ENCODE measurements around the gene PCK2.

The PCK2 gene

DNA sequence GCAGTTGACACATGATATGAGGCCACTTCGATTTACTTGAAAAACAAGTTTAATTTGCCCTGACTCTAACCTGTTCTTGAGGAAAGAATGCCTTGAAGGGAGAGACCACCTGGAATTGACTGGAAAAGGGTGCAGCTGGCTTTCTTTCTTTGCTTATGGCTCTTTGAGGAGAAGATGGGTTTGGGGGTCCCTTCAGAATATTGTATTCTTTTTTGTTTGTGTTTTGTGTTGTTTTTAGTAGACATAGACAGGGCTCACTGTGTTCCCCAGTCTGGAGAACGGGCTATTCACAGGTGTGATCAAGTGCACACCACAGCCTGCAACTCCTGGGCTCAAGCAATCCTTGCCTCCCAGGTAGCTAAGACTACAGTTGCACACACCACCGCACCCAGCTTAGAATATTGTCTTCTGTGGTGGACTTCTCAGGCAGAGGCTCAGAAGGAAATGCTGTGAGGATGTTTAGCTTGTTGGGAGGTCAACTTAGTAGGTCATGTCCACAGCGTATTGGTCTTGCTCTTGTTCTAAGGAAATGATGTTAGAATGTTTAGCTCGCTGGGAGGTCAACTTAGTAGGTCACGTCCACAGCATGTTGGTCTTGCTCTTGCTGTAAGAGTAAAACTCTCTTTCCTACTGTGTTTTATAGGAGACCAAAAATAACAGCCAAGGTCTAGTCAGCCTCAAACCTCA is 22.2 kb downstream of the PCK2 start:
- DNase-seq (ENCODE audit: low spot score) = no peak

DNA sequence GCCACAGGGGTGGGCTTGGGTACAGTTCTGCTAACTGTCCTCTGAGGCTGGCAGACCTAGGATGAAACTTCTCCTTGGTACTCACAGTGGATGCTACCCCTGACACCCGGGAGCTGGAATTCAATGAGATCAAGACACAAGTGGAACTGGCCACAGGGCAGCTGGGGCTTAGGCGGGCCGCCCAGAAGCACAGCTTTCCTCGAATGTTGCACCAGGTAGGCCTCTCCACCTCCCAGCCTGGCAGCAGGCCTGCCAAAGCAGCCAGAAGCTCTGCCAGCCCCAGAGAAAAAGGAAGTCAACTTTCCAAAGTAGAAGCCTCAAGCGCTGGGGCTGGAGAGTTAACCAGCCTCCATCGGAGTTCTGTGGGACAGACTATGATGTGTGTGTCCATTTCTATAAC is 23.1 kb downstream of the PCK2 start:
- no peak for DNase-seq (ENCODE audit: low spot score)

DNA sequence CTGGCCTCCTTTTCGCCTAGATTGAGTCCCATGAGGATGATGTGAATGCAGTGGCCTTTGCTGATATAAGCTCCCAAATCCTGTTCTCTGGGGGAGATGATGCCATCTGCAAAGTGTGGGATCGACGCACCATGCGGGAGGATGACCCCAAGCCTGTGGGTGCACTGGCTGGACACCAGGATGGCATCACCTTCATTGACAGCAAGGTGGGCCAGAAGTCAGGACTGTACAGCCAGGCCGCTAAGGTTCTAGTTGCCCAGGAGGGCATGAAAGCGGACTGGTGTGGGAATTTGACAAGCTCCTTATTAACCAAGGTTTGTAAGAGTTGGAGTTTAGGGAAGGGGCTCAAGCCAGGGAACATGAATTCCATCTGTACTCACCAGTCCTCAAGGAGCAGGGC is 25.6 kb downstream of the PCK2 start:
- DNase-seq (ENCODE audit: low spot score) = no peak

DNA sequence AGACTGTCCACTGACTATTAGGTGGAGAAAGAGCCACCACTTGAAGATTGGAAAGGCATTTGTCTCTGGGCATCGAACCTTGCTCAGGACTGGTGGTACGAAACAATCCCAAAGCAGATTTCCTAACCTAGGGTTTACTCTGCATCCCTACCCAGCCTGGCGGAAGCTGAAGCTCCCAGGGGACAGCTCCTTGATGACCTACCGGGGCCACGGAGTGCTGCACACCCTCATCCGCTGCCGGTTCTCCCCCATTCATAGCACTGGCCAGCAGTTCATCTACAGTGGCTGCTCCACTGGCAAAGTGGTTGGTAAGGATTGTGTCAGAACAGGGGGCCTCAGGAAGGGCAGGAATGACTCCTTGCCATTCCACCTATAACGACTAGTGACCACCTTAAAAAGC is 27.1 kb downstream of the PCK2 start:
- DNase-seq (ENCODE audit: low spot score) = no peak

DNA sequence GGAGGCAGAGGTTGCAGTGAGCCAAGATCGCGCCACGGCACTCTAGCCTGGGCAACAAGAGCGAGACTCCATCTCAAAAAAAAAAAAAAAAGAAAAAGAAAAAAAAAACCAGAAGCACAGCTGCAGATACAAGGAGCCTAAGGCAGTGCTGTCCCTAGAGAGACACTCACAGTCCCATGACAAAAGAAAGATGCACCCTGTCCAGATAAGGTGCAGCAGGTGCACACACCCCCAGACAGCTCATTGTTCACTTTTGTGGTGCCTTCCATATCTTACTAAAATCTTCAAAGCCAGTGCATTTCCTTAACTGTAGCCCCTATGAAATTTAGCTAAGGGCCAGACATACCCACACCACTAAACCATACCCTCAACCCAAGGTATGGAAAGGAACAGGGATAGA is 28.3 kb downstream of the PCK2 start:
- DNase-seq (ENCODE audit: low spot score) = no peak

DNA sequence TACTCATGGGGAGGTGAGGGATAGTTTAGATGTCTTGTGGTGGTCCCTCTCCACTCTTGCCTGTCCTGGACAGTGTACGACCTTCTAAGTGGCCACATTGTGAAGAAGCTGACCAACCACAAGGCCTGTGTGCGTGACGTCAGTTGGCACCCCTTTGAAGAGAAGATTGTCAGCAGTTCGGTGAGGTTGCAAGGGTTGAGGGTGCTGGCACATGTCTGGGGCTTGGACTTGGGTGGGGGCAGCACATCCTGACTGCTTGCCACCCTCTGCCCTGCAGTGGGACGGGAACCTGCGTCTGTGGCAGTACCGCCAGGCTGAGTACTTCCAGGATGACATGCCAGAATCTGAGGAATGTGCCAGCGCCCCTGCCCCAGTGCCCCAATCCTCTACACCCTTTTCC is 28.8 kb downstream of the PCK2 start:
- DNase-seq (ENCODE audit: low spot score) = no peak

DNA sequence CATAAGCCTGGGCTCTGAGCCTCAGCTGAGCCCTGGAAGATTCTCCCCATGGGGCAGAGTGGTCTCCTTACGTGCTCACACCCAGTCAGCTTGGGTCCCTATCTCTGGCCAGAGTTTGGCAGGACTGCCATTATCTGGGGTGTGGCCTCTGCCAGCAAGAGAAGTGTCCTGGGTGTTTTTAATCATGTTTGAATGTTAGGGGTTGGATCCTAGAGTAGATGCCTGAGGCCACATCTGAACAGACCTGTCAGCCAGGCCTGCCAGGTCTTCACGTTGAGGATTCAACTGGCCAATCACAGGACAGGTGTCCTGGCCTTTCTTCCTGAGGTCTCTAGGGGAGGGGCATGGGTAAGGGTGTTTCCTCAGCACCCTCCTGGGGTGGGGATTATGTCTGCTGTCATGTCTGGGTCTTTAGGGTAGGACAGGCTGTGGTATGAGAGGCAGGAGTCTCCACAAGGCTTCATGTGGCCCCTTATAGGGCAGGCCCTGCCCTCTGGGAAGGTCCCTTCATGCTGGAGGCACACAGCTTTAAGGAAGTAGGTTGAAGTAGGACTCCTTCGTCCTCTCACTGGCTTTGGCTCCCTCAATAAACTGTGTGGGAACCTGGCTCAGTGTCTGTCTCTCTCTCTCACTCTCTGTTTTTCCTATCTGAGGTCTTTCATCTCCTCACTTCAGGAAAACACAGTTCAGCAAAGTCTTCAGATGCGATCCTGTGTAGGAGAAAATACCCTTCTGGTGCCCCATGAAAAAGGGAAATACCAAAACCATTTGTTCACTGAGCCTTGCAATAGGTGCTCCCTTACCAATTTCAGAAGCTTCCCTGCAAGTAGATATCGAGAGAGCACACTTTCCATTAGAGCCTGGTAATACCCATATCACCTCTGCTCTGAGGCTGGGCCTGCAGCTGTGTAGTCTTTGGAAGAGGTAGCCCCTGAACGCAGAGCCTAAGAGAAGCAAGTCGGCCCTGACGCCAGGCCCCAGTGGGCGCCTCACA is 29.6 kb downstream of the PCK2 start:
- DNase-seq (ENCODE audit: low spot score) = no peak

DNA sequence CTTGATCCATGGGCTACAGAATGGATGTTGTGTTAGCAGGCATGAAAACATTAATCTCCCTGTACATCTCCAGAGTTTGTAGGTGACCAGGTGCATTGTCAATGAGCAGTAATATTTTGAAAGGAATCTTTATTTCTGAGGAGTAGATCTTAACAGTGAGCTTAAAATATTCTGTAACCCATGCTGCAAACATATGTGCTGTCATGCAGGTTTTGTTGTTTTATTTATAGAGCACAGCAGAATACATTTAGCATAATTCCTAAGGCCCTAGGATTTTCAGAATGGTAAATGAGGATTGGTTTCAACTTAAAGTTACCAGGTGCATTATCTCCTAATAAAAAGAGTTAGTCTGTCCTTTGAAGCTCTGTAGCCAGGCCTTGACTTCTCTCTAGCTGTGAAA is 32.8 kb downstream of the PCK2 start:
- DNase-seq (ENCODE audit: low spot score) = no peak

DNA sequence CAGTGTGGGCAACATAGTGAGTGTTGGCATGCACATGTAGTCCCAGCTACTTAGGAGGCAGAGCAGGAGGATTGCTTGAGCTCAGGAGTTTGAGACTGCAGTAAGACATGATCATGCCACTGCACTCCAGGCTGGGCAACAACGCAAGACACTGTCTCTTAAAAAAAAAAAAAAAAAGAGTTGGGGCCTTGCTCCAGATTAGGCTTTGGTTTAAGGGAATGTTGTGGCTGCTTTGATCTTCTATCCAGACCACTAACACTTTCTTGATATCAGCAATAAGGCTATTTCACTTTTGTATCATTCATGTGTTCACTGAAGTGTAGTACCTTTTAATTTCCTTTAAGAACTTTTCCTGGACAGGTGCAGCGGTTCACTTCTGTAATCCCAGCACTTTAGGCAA is 33.6 kb downstream of the PCK2 start:
- no peak for DNase-seq (ENCODE audit: low spot score)

DNA sequence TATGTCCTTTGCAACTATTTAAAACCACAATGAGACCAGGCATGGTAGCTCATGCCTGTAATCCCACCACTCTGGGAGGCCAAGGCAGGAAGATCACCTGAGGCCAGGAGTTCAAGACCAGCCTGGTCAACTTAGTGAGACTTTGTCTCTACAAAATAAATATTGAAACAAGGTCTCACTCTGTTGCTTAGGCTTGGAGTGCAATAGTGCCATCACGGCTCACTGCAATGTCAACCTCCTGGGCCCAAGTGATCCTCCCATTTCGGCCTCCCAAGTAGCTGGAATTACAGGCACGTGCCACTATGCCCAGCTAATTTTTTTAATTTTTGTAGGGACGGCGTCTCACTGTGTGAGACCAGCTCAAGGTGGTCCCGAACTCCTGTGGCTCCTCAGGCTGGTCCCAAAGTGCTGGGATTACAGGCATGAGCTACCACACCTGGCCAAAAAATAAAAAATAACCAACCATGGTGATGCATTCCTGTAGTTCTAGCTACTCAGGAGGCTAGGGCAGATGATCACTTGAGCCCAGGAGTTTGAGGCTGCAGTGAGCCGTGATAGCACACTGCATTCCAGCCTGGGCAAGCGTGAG is 35.4 kb downstream of the PCK2 start:
- DNase-seq (ENCODE audit: low spot score) = no peak

DNA sequence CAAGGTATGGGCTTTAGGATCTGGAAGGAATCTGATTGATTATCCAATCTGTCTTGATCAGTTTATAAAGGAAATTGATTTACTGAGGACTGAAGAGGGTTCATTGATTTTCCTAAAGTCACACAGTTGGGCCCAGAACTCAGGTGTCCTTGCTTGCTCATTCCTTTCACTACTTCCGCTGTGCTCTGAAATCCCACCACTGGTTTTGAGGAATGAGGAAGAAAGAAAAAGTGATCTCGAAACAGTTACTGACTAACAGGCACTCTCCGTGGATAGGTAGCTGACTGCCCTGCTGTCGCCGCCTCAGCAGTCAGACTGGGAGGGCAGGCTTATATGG is 36.2 kb downstream of the PCK2 start, which contains the start of gene FITM1:
FITM1 (plus strand) TSS at position 280 of the 337 bp plus-strand sequence. CDS start 905 bp downstream, outside the sequence.
- no peak for DNase-seq (ENCODE audit: low spot score)

DNA sequence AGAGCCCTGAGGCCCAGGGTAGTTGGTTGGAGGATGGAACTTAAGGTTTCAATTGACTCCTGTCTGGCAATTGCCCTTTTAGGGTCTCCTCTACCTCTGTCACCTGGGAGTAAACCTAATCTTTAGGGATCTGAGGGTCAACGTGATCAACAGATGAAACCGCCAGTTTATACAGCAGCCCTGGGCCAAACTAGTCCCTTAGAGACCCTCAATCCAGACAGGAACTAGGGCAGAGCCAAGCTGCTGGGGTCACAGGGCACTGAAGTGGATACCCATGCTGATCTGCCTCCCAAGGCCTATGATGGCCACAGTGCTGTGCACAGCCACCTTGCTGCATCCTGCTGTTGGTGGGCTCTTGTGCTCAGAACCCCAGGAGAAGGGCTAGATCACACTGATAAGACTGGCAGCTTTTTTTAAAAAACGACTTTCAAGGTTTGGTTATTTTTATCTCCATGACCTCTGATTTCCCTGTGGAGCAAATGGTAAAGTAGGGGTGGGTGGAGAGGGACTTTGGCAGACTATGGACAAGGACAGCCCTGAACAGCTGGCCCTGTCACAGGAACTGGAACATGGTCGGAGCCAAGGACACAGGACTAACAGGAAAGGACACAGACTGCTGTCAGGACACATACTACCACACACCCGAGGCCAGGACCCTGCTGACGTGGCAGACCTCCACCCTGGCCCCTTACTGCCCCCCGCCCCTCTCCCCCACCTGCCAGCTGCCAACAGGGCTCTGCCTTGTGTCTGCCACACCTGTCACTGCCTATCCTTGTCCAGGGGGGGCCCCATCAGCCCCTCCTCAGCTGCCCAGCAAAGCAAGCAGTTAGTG is 36.8 kb downstream of the PCK2 start:
- DNase-seq (ENCODE audit: low spot score) = no peak

DNA sequence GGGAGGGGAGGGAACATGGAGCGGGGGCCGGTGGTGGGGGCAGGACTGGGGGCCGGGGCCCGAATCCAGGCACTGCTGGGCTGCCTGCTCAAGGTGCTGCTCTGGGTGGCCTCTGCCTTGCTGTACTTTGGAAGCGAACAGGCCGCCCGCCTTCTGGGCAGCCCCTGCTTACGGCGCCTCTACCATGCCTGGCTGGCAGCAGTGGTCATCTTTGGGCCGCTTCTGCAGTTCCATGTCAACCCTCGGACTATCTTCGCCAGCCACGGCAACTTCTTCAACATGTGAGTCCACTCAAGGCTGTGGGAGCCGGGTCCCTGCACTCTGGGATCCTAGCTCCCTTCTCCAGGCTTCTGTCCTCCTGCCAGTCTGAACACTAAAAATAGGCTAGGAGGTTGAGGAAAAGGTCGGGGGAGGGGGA is 37.4 kb downstream of the PCK2 start:
- DNase-seq (ENCODE audit: low spot score) = no peak

DNA sequence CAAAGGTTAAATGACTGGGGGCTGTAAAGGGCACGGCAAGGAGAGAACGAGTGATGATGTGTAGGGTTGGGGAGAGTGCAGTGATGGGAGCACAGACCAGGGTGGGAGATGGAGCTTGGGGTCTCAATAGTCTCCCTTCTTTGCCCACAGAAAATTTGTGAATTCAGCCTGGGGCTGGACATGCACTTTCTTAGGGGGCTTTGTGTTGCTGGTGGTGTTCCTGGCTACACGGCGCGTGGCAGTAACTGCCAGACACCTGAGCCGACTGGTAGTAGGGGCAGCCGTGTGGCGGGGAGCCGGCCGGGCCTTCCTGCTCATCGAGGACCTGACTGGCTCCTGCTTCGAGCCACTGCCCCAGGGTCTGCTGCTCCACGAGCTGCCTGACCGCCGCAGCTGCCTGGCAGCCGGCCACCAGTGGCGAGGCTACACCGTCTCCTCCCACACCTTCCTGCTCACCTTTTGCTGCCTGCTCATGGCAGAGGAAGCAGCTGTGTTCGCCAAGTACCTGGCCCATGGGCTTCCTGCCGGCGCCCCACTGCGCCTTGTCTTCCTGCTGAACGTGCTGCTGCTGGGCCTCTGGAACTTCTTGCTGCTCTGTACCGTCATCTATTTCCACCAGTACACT is 38.1 kb downstream of the PCK2 start:
- DNase-seq (ENCODE audit: low spot score) = no peak

DNA sequence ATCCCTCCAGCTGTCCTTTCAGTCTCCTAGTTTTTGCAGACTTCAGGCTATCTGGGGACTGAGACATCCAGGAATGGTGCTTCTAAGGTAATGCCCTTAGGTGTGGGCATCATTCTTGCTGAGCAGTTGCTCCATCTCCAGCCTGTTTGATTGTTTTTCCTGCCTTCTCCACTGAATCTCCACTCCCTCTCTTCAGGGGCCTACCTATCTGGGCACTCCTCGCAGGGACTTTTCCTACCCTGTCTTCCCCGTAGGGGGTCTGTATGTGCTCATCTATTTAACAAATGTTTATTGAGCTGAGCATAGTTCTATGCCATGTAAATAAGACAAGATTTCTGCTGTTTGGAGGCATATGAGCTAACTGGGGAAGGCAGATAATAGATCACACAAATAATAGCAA is 38.9 kb downstream of the PCK2 start:
- no peak for DNase-seq (ENCODE audit: low spot score)

DNA sequence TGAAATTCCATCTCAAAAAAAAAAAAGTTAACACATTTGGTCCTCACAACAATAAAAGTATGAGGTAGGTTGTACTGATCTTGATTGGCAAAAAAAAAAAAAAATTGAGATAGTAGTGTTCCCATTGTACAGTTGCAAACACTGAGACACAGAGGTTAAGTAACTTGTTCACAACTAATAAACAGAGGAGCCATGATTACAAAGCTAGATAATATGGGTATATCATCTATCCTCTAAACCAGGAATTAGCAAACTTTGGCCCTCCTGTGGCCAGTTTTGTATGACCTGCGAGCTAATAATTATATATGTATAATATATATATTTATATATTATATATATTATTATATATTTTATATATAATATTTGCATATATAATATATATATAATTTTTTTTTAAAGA is 39.6 kb downstream of the PCK2 start:
- DNase-seq (ENCODE audit: low spot score) = no peak

DNA sequence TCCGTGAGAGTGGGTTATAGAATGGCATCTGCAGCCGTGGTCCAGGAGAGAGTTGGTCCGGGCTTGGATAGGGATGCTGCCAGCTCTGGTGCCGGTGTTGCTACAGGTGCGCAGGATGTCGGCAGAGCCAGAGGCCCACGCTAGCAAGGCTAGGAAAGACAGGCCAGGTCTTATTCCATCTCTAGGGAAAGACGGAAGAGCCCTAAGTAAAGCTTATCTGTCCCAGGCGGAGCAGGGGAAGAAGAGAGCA is 41.4 kb downstream of the PCK2 start:
- DNase-seq (ENCODE audit: low spot score) = no peak

DNA sequence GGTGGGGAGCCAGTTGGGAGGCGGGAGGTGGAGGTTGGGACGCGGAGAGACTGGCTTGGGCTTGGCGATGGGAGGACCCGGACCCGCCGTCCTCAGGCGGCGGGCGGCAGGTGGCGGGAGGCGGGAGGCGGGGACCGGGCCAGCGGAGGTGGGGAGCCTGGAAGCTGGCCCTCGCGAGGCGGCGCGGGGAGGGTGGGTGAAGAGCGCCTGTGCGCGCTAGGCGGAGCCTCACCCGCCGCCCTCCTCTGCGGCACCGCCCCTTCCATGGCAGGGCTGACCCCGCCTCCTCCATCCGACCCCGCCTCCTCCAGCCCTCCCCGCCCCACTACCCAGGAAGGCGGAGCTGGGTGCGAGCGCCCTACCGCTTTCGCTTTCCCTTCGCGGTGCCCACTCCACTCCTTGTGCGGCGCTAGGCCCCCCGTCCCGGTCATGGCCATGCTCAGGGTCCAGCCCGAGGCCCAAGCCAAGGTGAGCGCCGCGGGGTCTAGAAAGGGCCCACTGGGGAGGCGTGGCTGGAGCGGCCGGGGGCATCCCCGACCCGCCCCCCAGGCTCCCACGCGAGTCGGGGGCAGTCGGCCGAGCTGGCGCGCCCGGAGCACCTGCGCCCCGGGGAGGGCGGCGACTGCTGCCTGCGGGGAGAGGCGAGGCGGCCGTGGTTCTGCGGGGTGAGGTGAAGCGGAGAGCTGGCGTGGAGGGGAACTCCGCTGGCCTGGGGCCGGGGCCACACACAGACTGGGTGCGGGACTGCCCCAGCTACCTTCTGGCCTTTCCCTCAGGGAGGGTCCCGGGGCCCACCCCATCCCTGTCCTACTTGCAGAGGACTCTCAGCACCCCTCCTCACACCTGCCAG is 41.9 kb downstream of the PCK2 start, which contains the start of gene PSME1:
PSME1 (plus strand) TSS at position 361 of the 850 bp plus-strand sequence; CDS start at position 430, 69 bp downstream.
- DNase-seq (ENCODE audit: low spot score) = peak; percentile 97

DNA sequence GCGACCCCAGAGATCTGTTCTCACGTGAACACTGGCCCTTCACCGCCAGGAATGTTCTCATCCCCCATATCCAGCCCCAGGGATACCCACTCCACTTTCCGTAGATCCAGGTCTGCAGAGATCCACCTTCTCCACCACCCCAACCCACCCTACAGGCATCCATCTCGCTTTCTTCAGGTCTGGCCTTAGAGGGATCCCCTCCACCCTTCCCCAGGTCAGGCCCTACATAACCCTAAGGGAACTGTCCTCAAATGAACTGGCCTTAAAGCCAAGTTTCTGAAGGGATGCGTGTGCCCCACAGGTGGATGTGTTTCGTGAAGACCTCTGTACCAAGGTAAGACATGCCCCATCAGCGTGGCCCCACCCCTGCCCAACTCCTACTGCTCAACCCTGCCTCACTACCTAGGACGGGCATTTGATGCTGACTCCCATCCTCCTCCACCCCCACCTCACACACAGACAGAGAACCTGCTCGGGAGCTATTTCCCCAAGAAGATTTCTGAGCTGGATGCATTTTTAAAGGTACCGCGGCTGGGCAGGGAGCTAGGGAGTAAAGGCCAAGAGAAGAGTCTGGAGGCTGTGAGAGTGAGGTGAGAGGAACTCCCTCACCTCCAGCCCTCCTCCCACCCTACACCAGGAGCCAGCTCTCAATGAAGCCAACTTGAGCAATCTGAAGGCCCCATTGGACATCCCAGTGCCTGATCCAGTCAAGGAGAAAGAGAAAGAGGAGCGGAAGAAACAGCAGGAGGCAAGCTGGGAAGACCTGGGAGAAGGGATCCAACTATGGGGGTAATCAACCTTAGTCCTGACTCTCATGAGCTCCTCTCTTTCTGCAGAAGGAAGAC is 42.8 kb downstream of the PCK2 start:
- DNase-seq (ENCODE audit: low spot score) = no peak
